CD4-positive, alpha-beta T cell (primary cell): Measurements from ENCODE around the gene FNBP1. TPM values are rescaled to one million over a fixed set of nuclear protein-coding genes. Genes with fewer than 3 reads are reported as not detected.

Experiments
- ATAC-seq: fragments of 200-7000 bp; cut with Tn5 transposase; one replicate; pipeline ENCODE4 v1.10.0; 2022; ENCODE audit warnings: mild to moderate bottlenecking; ENCODE audit not compliant: poor library complexity
- CTCF ChIA-PET: fragments of 350-600 bp; sonication (Branson Sonifier 250); formaldehyde crosslinking; loops from one replicate; lab custom pipeline; 2021; ENCODE audit warnings: antibody characterized with exemption, inconsistent platforms; lab: Charles Lee
- POLR2A ChIA-PET: fragments of 350-600 bp; sonication (Branson Sonifier 250); formaldehyde crosslinking; loops from one replicate; lab custom pipeline; 2021; ENCODE audit warnings: antibody characterized with exemption, inconsistent platforms; lab: Charles Lee
- DNase-seq, 14 experiments: peaks; one replicate each; pipeline ENCODE4 v3.0.0-alpha.2; 2013 to 2020; ENCODE audit warnings: mixed read lengths in 2 of 14
- H3K27ac ChIP-seq, 2 donors: one replicate each; pipeline versions ENCODE4 v1.5.1 to v1.7.0; 2013; ENCODE audit warnings: low read length in 2 of 2, low read depth in 1 of 2, mild to moderate bottlenecking in 1 of 2
- H3K27me3 ChIP-seq, 2 experiments: 1 replicate in 1 of 2; 2 replicates in 1 of 2; pipeline versions ENCODE4 v1.6.1 to v1.7.0; 2013; ENCODE audit warnings: low read length in 2 of 2, control low read depth in 1 of 2, mild to moderate bottlenecking in 1 of 2, moderate library complexity in 1 of 2; ENCODE audit not compliant: insufficient read depth in 2 of 2, control insufficient read depth in 1 of 2
- H3K36me3 ChIP-seq: one replicate; pipeline ENCODE4 v1.6.1; 2013; ENCODE audit warnings: low read length, control low read depth; ENCODE audit not compliant: insufficient read depth
- H3K4me1 ChIP-seq: one replicate; pipeline ENCODE4 v1.6.1; 2013; ENCODE audit warnings: low read length, control low read depth; ENCODE audit not compliant: insufficient read depth
- H3K4me3 ChIP-seq: one replicate; pipeline ENCODE4 v1.5.1; 2013; ENCODE audit warnings: mild to moderate bottlenecking, low read length, moderate library complexity
- H3K9me3 ChIP-seq, 2 experiments: 1 replicate in 1 of 2; 2 replicates in 1 of 2; pipeline versions ENCODE4 v1.6.1 to v1.7.0; 2013; ENCODE audit warnings: low read length in 2 of 2, mild to moderate bottlenecking in 2 of 2, control low read depth in 1 of 2, moderate library complexity in 1 of 2; ENCODE audit not compliant: control insufficient read depth in 1 of 2, insufficient read depth in 1 of 2
- H3K27ac Mint-ChIP-seq: one replicate; pipeline ENCODE4 v1.8.0; 2020; ENCODE audit warnings: mixed read lengths
- H3K27me3 Mint-ChIP-seq: one replicate; pipeline ENCODE4 v1.8.0; 2021; ENCODE audit warnings: mixed read lengths
- H3K36me3 Mint-ChIP-seq: one replicate; pipeline ENCODE4 v1.8.0; 2021; ENCODE audit warnings: low read depth, mixed read lengths
- H3K4me1 Mint-ChIP-seq: one replicate; pipeline ENCODE4 v1.8.0; 2021; ENCODE audit warnings: low read depth, mixed read lengths
- H3K4me3 Mint-ChIP-seq: one replicate; pipeline ENCODE4 v1.8.0; 2020; ENCODE audit warnings: mild to moderate bottlenecking, mixed read lengths
- H3K9me3 Mint-ChIP-seq: one replicate; pipeline ENCODE4 v1.8.0; 2020; ENCODE audit warnings: mixed read lengths
- CTCF ChIP-seq: fragments of 200-600 bp; IDR thresholded peaks from one replicate; pipeline ENCODE4 v1.8.0; 2022; ENCODE audit warnings: antibody characterized with exemption, mild to moderate bottlenecking
- intact Hi-C, 2 experiments: fragments of 100-400 bp; cut with DNase I in 1 of 2; cut with micrococcal nuclease in 1 of 2; formaldehyde crosslinking; loops; one replicate each; pipeline versions ENCODE4 v1.15.1 to v1.9.0; 2023 to 2025; cut with DNase I, micrococcal nuclease
- total RNA-seq, 174 experiments: library from RNA in 2 of 174; stranded (reverse) in 2 of 174; gene quantifications; one replicate each; pipeline ENCODE4 v1.2.3 and lab custom pipeline; 2021 to 2026

Gene FNBP1
- total RNA-seq, 2 experiments from 2014 or later = 166 to 181 TPM

- peak overlapping the region; percentile 15 for H3K4me3 Mint-ChIP-seq
- H3K9me3 Mint-ChIP-seq = no peaks in the 10 kb centered on the region
- Histone ChIP-seq H3K4me3 (no peak overlapping the region), H3K9me3 (no peaks in the 10 kb centered on the region), H3K27ac (peak overlapping the region; percentile 94 to 95), H3K27me3 (no peaks in the 10 kb centered on the region), H3K36me3 (peaks cover 35% of the 10 kb centered on the region), H3K4me1 (peaks cover 56% of the 10 kb centered on the region)
- no peak for ATAC-seq
- no peak for TF ChIP-seq CTCF
- CTCF ChIA-PET = interaction anchor here (1.2 to 1.6 kb wide), 2 partner anchors 9 to 34 kb away, joined by 5 read pairs; no protein-coding TSS in a partner anchor
- DNase-seq = no peak
- H3K27me3 Mint-ChIP-seq = no peaks in the 10 kb centered on the region
- intact Hi-C loops = loop anchor here in 1 of 2 experiments (5.0 kb wide), 1 partner anchor 78 kb away; no protein-coding TSS in a partner anchor
- POLR2A ChIA-PET = interaction anchor here (0.6 to 4.0 kb wide), 11 partner anchors 8 to 113 kb away, joined by 3 to 55 read pairs (median 8); partner anchors contain the start of genes FNBP1 and GPR107
- peaks cover 84% of the 10 kb centered on the region for H3K36me3 Mint-ChIP-seq
- peaks cover 87% of the 10 kb centered on the region for H3K4me1 Mint-ChIP-seq
- H3K27ac Mint-ChIP-seq = peak overlapping the region; percentile 99
These were observed 77.9 kb downstream of the FNBP1 start for GRCh38 chr9:129964901-129965734.

- intact Hi-C loops = loop anchor here (1.0 to 5.0 kb wide), 7 partner anchors 18 to 78 kb away; no protein-coding TSS in a partner anchor
- Histone ChIP-seq H3K36me3 (peaks cover 36% of the 10 kb centered on the region), H3K27ac (peak overlapping the region; percentile 94 to 95), H3K4me3 (peak overlapping the region; percentile 64), H3K4me1 (peaks cover 59% of the 10 kb centered on the region), H3K9me3 (no peaks in the 10 kb centered on the region), H3K27me3 (no peaks in the 10 kb centered on the region)
- no peak for TF ChIP-seq CTCF
- H3K4me1 Mint-ChIP-seq = peaks cover 80% of the 10 kb centered on the region
- ChIA-PET POLR2A (interaction anchor here (0.7 to 4.0 kb wide), 22 partner anchors 8 to 109 kb away, joined by 3 to 55 read pairs (median 7); partner anchors contain the start of genes FNBP1 and GPR107), CTCF (interaction anchor here (0.5 to 1.8 kb wide), 10 partner anchors 14 to 125 kb away, joined by 3 to 5 read pairs (median 3); no protein-coding TSS in a partner anchor)
- H3K36me3 Mint-ChIP-seq = peaks cover 79% of the 10 kb centered on the region
- no peaks in the 10 kb centered on the region for H3K27me3 Mint-ChIP-seq
- H3K9me3 Mint-ChIP-seq = no peaks in the 10 kb centered on the region
- peak overlapping the region; percentile 99 for H3K27ac Mint-ChIP-seq
- H3K4me3 Mint-ChIP-seq = peak overlapping the region; percentile 83
- peak; percentile 94 for ATAC-seq
- DNase-seq = peak; percentile 60 to 93 (median 66)
These were observed 79.9 kb downstream of the FNBP1 start for GRCh38 chr9:129962889-129963703.

GRCh38 chr9:129962451-129962864, 80.5 kb downstream of the FNBP1 start:
- Histone ChIP-seq H3K36me3 (peaks cover 37% of the 10 kb centered on the region), H3K4me3 (peak overlapping the region; percentile 64), H3K27ac (peak overlapping the region; percentile 94 to 95), H3K4me1 (peaks cover 61% of the 10 kb centered on the region), H3K9me3 (no peaks in the 10 kb centered on the region), H3K27me3 (no peaks in the 10 kb centered on the region)
- ChIA-PET POLR2A (interaction anchor here (0.8 to 4.0 kb wide), 18 partner anchors 9 to 108 kb away, joined by 3 to 55 read pairs (median 7); partner anchors contain the start of gene GPR107), CTCF (interaction anchor here (0.6 to 1.8 kb wide), 7 partner anchors 13 to 79 kb away, joined by 3 to 5 read pairs (median 3); no protein-coding TSS in a partner anchor)
- intact Hi-C loops = loop anchor here (2.0 to 5.0 kb wide), 6 partner anchors 18 to 78 kb away; no protein-coding TSS in a partner anchor
- H3K9me3 Mint-ChIP-seq = no peaks in the 10 kb centered on the region
- H3K27me3 Mint-ChIP-seq = no peaks in the 10 kb centered on the region
- no peak for ATAC-seq
- peak overlapping the region; percentile 99 for H3K27ac Mint-ChIP-seq
- peaks cover 81% of the 10 kb centered on the region for H3K36me3 Mint-ChIP-seq
- no peak for DNase-seq
- TF ChIP-seq CTCF = no peak
- H3K4me1 Mint-ChIP-seq = peaks cover 77% of the 10 kb centered on the region
- H3K4me3 Mint-ChIP-seq = peak overlapping the region; percentile 83
